Common myeloid progenitor, CD34-positive (primary cell): ENCODE data around the gene TP53I13. TPM values are rescaled to one million over a fixed set of nuclear protein-coding genes. Genes with fewer than 3 reads are reported as not detected.
A peak's percentile ranks its signal among the peaks of the same experiment; 100 is the strongest.

Experiments used
- CTCF ChIA-PET: fragments of 350-600 bp; sonication (Branson Sonifier 250); formaldehyde crosslinking; loops from one replicate; lab custom pipeline; 2021; ENCODE audit warnings: antibody characterized with exemption; lab: Charles Lee
- POLR2A ChIA-PET: fragments of 350-600 bp; sonication (Branson Sonifier 250); formaldehyde crosslinking; loops from one replicate; lab custom pipeline; 2021; ENCODE audit warnings: antibody characterized with exemption; lab: Charles Lee
- DNase-seq, 3 donors: peaks; one replicate each; pipeline versions ENCODE4 v3.0.0 to v3.0.0-alpha.2; 2013
- H3K27ac ChIP-seq, 2 experiments: 1 replicate in 1 of 2; 2 replicates in 1 of 2; pipeline ENCODE4 v1.7.0; 2013; ENCODE audit warnings: inconsistent platforms in 2 of 2, low read length in 2 of 2, mild to moderate bottlenecking in 2 of 2, low read depth in 1 of 2, moderate library complexity in 1 of 2; ENCODE audit not compliant: severe bottlenecking in 2 of 2, insufficient read depth in 1 of 2, poor library complexity in 1 of 2
- H3K27me3 ChIP-seq, 5 experiments: replicated peaks in 2 of 5; 1 replicate in 3 of 5; 2 replicates in 2 of 5; pipeline versions ENCODE4 v1.6.1 to v1.7.0; 2013; ENCODE audit warnings: low read length in 4 of 5, mild to moderate bottlenecking in 2 of 5, moderate library complexity in 2 of 5, inconsistent platforms in 1 of 5; ENCODE audit not compliant: insufficient read depth in 5 of 5, control insufficient read depth in 4 of 5
- H3K36me3 ChIP-seq, 4 experiments: 1 replicate in 2 of 4; 2 replicates in 2 of 4; pipeline versions ENCODE4 v1.6.1 to v1.7.0; 2013; ENCODE audit warnings: low read length in 3 of 4, control low read depth in 1 of 4, mild to moderate bottlenecking in 1 of 4; ENCODE audit not compliant: control insufficient read depth in 4 of 4, insufficient read depth in 4 of 4
- H3K4me1 ChIP-seq, 4 experiments: 1 replicate in 3 of 4; 2 replicates in 1 of 4; pipeline versions ENCODE4 v1.6.1 to v1.7.1; 2013; ENCODE audit warnings: low read length in 3 of 4, mild to moderate bottlenecking in 3 of 4, control low read depth in 1 of 4, inconsistent platforms in 1 of 4, moderate library complexity in 1 of 4; ENCODE audit not compliant: control insufficient read depth in 4 of 4, insufficient read depth in 4 of 4; ENCODE audit errors: control extremely low read depth in 1 of 4
- H3K4me3 ChIP-seq, 7 experiments: 1 replicate in 4 of 7; 2 replicates in 3 of 7; pipeline versions ENCODE4 v1.5.1 to v1.7.0; 2013; ENCODE audit warnings: mild to moderate bottlenecking in 7 of 7, low read length in 6 of 7, moderate library complexity in 6 of 7, inconsistent platforms in 2 of 7, low read depth in 2 of 7, control low read depth in 1 of 7; ENCODE audit not compliant: insufficient read depth in 4 of 7, control insufficient read depth in 1 of 7; ENCODE audit errors: extremely low read depth in 1 of 7
- H3K9me3 ChIP-seq, 5 experiments: 1 replicate in 4 of 5; 2 replicates in 1 of 5; pipeline versions ENCODE4 v1.6.1 to v1.7.1; 2013; ENCODE audit warnings: low read length in 4 of 5, mild to moderate bottlenecking in 2 of 5, inconsistent platforms in 1 of 5, low read depth in 1 of 5, moderate library complexity in 1 of 5; ENCODE audit not compliant: control insufficient read depth in 4 of 5, insufficient read depth in 2 of 5; ENCODE audit errors: control extremely low read depth in 1 of 5
- WGBS: methylation state at CpG from one replicate; pipeline ENCODE4 v1.1.5; 2013; ENCODE audit not compliant: insufficient coverage; 5-methylcytosine and 5-hydroxymethylcytosine counted together
- polyA plus RNA-seq: library from polyadenylated mRNA; unstranded; fragments of 120-200 nt; gene quantifications from one replicate; pipeline ENCODE4 v1.2.1, GENCODE V29; 2013

The TP53I13 gene
- 56.9 TPM for polyA plus RNA-seq

- H3K27me3 ChIP-seq, result no peaks in the 10 kb centered on the region
- peaks cover 3 to 61% (median 48%) of the 10 kb centered on the region in 4 experiments for H3K4me1 ChIP-seq
- ChIA-PET POLR2A (interaction anchor here (0.6 kb wide), 1 partner anchor 51 kb away, joined by 3 read pairs; no protein-coding TSS in a partner anchor), CTCF (interaction anchor here (0.8 to 5.9 kb wide), 15 partner anchors 8 to 362 kb away, joined by 3 to 36 read pairs (median 4); partner anchors contain the start of gene ANKRD13B)
- WGBS, result under 1% methylated on average over 42 of the region's 85 CpGs
- no peaks in the 10 kb centered on the region for H3K9me3 ChIP-seq
- peak within 1 kb of the TSS; percentile 54 to 81 for H3K27ac ChIP-seq
- peak within 1 kb of the TSS; percentile 53 to 91 (median 77) for H3K4me3 ChIP-seq
- peaks cover 0 to 20% (median 11%) of the 10 kb centered on the region in 4 experiments for H3K36me3 ChIP-seq
- peak; percentile 80 to 91 (median 87) for DNase-seq
These were observed at the start of gene TP53I13 for GRCh38 chr17:29568331-29569244. Gene TP53I13 (plus strand): TSS chr17:29568701. CDS start chr17:29568759, 58 bp downstream.

GRCh38 chr17:29524692-29525091 is 43.8 kb upstream of the TP53I13 start:
- no peaks in the 10 kb centered on the region for H3K9me3 ChIP-seq
- POLR2A ChIA-PET, result no interaction called here
- H3K4me1 ChIP-seq, result no peaks in the 10 kb centered on the region
- 100% methylated on average over 1 of the region's 3 CpGs for whole genome bisulfite sequencing
- H3K36me3 ChIP-seq, result peaks cover 17 to 61% (median 26%) of the 10 kb centered on the region in 4 experiments
- no peak overlapping the region for H3K27ac ChIP-seq
- H3K27me3 ChIP-seq, result no peaks in the 10 kb centered on the region
- CTCF ChIA-PET, result interaction anchor here (1.1 to 1.6 kb wide), 5 partner anchors 11 to 154 kb away, joined by 3 to 8 read pairs (median 4); no protein-coding TSS in a partner anchor
- DNase-seq, result no peak
- H3K4me3 ChIP-seq, result no peak overlapping the region

- ChIA-PET CTCF (no interaction called here), POLR2A (no interaction called here)
- Histone ChIP-seq H3K36me3 (peaks cover 22 to 56% (median 29%) of the 10 kb centered on the region in 4 experiments), H3K4me1 (no peaks in the 10 kb centered on the region), H3K4me3 (no peak overlapping the region), H3K27me3 (no peaks in the 10 kb centered on the region), H3K9me3 (no peaks in the 10 kb centered on the region), H3K27ac (no peak overlapping the region)
- DNase-seq, result peak in 1 of 3 donors; percentile 3
- WGBS, result 100% methylated on average over 2 of the region's 3 CpGs
These were observed 42.2 kb upstream of the TP53I13 start for GRCh38 chr17:29526322-29526721.

- Histone ChIP-seq H3K9me3 (no peaks in the 10 kb centered on the region), H3K4me1 (no peaks in the 10 kb centered on the region), H3K4me3 (no peak overlapping the region), H3K27me3 (no peaks in the 10 kb centered on the region), H3K27ac (no peak overlapping the region), H3K36me3 (peaks cover 16 to 55% (median 31%) of the 10 kb centered on the region in 4 experiments)
- WGBS, result 92% methylated on average over 4 of the region's 8 CpGs
- ChIA-PET CTCF (interaction anchor here (0.9 to 4.6 kb wide), 10 partner anchors 10 to 389 kb away, joined by 3 to 22 read pairs (median 4); no protein-coding TSS in a partner anchor), POLR2A (no interaction called here)
- DNase-seq, result no peak
These were observed 34.5 kb upstream of the TP53I13 start for GRCh38 chr17:29533976-29534375.

- peaks cover 0 to 3% (median 1%) of the 10 kb centered on the region in 4 experiments for H3K4me1 ChIP-seq
- no peak overlapping the region for H3K27ac ChIP-seq
- H3K36me3 ChIP-seq, result peaks cover 9 to 28% (median 20%) of the 10 kb centered on the region in 4 experiments
- CTCF ChIA-PET, result interaction anchor here (1.2 kb wide), 1 partner anchor 13 kb away, joined by 3 read pairs; no protein-coding TSS in a partner anchor
- no peaks in the 10 kb centered on the region for H3K27me3 ChIP-seq
- H3K9me3 ChIP-seq, result no peaks in the 10 kb centered on the region
- POLR2A ChIA-PET, result no interaction called here
- DNase-seq, result no peak
- WGBS, result 100% methylated on average over 2 of the region's 4 CpGs
- H3K4me3 ChIP-seq, result no peak overlapping the region
These were observed 24.4 kb upstream of the TP53I13 start for GRCh38 chr17:29544066-29544465.

- H3K27ac ChIP-seq, result peak overlapping the region in 1 of 2 experiments; percentile 29
- no peak overlapping the region for H3K4me3 ChIP-seq
- peaks cover 0 to 11% (median 7%) of the 10 kb centered on the region in 4 experiments for H3K4me1 ChIP-seq
- peaks cover 9 to 28% (median 17%) of the 10 kb centered on the region in 4 experiments for H3K36me3 ChIP-seq
- no CpG with 5 or more reads among the region's 1 CpG for WGBS
- no peaks in the 10 kb centered on the region for H3K27me3 ChIP-seq
- POLR2A ChIA-PET, result no interaction called here
- peak in 2 of 3 donors; percentile 62 to 72 for DNase-seq
- CTCF ChIA-PET, result interaction anchor here (0.9 to 1.5 kb wide), 5 partner anchors 9 to 176 kb away, joined by 3 to 4 read pairs (median 3); no protein-coding TSS in a partner anchor
- H3K9me3 ChIP-seq, result no peaks in the 10 kb centered on the region
These were observed 22.4 kb upstream of the TP53I13 start for GRCh38 chr17:29546085-29546484.
